Measurements from ENCODE around the gene RHOT2.
"Not testable (repeated sequence)": the region's sequence is repeated elsewhere in the genome, so short reads cannot be mapped to it uniquely, and the experiment has no call there.

Gene RHOT2

DNA sequence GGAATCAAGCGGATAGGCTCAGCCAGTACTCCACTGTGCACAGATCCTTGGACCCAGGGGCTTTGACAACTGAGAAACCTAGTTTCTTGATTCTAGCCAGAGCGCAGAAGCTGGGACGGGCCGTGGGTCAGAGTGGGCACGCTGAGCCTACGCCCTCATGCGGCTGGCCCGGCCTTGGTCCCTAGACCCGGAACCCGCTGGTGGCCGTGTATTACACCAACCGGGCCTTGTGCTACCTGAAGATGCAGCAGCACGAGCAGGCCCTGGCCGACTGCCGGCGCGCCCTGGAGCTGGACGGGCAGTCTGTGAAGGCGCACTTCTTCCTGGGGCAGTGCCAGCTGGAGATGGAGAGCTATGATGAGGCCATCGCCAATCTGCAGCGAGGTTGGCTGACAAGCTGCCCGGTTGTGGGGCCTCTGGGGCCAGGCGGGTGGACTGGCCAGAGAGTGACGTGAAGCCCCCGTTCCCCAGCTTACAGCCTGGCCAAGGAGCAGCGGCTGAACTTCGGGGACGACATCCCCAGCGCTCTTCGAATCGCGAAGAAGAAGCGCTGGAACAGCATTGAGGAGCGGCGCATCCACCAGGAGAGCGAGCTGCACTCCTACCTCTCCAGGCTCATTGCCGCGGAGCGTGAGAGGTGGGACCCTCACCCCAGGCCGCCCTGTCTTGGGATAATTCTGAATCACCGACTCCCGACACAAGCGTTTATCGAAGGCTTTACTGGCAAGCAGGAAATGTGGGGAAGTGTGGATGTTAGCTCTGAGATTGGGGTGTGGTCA is 13.2 kb downstream of the RHOT2 start:
- DNase-seq (ENCODE audit: low read depth, low spot score) = no peak

DNA sequence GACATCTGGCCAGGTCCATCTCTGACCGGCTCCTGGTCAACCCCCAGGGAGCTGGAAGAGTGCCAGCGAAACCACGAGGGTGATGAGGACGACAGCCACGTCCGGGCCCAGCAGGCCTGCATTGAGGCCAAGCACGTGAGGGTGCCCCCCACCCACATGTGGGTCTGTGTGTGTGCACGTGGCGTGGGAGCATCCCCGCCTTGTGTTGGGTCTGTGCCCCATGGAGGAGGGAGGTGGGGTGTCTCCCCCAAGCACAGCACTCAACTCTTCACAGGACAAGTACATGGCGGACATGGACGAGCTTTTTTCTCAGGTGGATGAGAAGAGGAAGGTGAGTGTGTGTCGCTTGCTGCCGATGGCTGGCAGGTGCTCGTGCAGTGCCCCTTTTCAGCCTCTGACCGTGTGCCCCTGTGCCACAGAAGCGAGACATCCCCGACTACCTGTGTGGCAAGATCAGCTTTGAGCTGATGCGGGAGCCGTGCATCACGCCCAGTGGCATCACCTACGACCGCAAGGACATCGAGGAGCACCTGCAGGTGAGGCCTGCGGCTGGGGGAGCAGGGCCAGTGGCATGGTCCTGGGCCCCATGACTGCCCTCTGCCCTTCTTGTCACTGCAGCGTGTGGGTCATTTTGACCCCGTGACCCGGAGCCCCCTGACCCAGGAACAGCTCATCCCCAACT is 14.0 kb downstream of the RHOT2 start:
- no peak for DNase-seq (ENCODE audit: low read depth, low spot score)

- DNase-seq (ENCODE audit: low read depth, low spot score) = no peak
These were observed 14.8 kb downstream of the RHOT2 start for GRCh38 chr16:682493-683395.

DNA sequence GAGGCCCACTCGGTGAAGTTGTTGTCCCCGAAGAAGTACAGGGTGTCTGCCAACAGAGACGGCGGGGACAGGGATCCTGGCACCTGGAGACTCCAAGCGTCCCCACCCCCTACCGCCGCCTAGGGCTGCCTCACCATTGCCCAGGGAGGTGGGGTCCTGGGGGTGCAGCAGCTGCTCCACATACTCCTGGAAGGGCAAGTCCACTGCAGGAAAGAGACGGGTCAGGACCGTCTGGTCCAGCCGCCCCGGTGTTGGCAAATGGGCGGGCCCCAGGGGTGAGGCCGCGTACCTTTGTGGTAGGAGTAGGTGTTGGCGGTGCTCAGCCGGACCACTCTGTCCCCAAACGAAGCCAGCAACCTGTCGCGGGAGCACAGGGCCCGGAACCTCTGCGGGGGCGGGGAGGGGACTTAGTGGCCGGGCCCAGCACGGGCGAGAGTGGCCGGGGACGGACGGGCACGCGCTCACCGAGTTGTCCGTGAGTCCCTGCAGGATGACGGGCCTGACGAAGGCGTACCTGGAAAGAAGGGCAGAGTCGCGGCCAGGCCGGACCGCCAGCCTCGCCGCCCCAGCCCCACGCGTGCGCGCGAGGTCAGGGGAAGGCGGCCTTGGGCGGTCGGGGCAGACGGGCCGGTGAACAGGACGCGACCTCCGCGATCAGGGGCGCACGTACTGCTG is 15.6 kb downstream of the RHOT2 start:
- DNase-seq (ENCODE audit: low read depth, low spot score) = no peak

DNA sequence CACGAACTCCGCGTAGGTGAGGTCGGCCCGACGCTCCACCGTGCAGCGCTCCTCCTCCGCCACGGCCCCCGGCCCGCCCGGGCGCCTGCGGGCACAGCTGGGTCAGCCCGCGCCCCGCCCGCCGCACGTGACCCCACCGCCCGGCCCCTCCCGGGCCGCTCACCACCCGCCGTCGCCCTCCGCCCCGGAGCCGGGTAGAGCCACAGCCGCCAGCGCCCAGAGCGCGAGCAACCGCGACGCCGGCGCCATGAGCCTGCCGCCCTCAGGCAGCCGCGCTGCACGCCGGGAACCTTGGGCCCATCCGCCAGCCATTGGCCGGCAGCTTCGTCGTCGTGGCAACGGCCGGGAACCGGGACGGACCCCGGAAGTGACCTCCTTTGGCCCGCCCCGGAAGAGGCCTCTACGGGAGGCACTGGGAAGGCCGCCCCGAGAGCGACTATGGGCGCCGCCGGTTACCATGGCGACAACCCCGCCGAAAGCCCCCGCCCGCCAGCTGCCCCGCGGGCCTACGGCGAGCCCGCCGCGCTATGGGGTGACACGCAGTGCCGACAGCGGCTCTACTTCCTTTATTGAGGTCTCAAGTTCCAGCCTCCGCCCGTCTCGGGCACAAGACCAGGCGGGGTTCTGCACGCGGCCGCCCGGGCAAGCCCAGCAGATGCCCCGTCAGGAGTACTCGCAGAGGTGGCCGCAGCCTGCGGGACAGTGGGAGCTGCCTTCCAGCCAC is 16.3 kb downstream of the RHOT2 start, which contains the start of gene JMJD8:
JMJD8 (minus strand) TSS at position 264 of the 724 bp plus-strand sequence; CDS start at position 249, 15 bp downstream.
- DNase-seq (ENCODE audit: low read depth, low spot score) = peak; percentile 93

DNA sequence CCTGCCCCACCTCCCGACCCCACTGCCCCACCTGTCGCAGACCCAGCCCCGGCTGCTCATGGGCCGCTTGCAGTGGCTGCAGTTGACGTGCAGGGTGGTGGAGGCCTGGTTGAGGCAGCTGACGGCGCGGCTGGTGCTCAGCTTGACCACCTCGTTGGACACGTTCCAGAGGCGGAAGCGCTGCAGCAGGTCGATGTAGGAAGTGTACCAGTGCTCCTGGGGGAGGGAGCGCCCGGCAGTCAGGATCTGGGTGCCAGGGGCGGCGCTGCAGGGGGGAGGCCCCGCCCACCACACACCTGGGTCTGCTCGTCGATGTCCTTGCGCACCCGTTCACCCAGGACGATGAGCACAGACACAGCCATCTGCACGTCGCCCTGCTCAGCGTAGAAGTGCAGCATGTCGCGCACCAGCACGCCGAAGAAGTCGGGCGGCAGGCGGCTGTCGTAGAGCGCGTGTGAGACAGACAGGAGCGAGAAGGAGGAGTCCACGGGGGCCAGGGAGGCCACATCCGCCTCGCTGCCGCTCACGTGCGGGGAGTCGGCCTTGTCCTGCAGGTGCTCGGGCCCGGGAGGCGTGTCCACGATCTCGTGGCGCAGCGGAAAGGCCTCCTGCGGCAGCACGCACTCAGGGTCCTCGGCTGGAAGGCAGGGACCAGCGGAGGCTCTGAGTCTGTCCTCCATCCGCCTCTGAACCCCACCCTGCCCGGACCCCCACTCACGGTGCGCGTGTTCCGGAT is 17.2 kb downstream of the RHOT2 start:
- no peak for DNase-seq (ENCODE audit: low read depth, low spot score)

DNA sequence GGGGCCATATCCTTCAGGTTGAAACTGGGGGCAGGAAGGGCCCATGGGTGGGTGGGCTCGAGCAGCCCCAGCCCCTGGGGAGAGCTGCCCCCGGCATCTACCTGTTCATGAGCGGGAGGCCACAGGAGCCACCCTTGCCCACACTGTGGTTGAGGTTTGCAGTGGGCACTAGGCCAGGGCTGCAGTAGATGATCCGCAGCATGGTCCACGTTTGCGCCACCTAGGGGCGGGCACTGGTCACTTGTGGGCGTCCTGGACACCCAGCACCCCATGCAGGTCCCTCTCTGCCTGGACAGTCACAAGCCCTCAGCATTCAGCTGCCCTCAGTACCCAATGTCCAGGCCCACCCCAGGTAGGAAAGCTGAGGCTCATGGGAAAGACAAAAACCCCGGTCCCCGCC is 18.0 kb downstream of the RHOT2 start:
- no peak for DNase-seq (ENCODE audit: low read depth, low spot score)

GRCh38 chr16:686459-687260 is 18.7 kb downstream of the RHOT2 start:
- no peak for DNase-seq (ENCODE audit: low read depth, low spot score)

DNA sequence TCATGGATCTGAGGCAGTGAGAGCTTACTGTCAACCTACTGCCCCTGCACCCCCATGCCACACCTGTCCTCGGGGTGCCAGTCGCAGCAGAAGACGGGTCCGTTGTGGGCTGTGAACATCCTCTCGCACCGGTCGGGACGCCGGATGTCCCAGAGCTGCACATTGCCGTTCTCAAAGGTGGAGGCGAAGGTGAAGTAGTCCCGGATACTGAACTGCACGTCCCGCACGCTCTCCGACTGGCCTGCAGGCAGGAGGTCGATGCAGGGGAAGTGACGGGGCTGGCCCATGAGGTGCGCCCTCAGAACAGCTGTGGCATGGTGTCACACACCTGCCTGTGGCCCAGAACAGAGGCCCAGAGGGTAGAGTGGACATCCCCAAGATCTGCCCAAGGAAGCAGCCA is 19.6 kb downstream of the RHOT2 start:
- DNase-seq (ENCODE audit: low read depth, low spot score) = no peak

GRCh38 chr16:689175-689897 is 21.4 kb downstream of the RHOT2 start:
- no peak for DNase-seq (ENCODE audit: low read depth, low spot score)

DNA sequence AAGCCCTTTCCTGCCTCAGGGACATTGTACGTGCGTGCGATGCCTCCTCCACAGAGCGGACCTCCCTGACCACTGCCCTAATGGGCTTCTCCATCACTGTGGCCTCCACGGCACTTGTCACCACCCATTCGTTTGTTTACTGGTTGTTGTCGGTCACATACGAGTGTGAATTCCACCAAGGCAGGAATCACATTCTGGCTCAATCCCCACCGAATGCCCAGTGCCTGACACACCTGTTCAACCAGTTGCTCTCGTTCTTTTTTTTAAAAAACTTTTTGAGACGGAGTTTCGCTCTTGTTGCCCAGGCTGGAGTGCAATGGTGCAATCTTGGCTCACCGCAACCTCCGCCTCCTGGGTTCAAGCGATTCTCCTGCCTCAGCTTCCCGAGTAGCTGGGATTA is 23.3 kb downstream of the RHOT2 start:
- DNase-seq (ENCODE audit: low read depth, low spot score) = not testable (repeated sequence)

- DNase-seq (ENCODE audit: low read depth, low spot score) = no peak
These were observed 24.6 kb downstream of the RHOT2 start for GRCh38 chr16:692356-693108.

DNA sequence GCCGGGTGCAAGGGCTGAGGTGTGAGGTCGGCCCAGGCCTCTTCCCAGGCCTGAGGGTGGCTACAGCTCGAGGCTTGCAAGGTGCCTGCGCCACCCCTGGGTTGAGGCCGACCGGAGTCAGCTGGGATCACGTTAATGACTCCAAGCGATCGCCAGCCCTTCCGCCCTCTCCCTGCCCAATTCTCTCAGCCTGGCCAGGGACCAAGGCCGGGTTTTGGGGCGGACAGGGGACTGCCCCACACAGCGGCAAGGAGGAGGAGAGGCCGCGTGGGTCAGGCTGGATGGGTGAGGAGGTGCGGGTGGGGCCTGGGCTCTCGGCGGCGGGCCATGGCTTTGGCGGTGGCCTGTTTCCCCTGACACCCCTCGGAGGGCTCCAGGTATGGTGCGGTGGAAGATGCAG is 25.4 kb downstream of the RHOT2 start:
- no peak for DNase-seq (ENCODE audit: low read depth, low spot score)

- DNase-seq (ENCODE audit: low read depth, low spot score) = no peak
These were observed 25.8 kb downstream of the RHOT2 start for GRCh38 chr16:693766-694165.

GRCh38 chr16:694187-694862 is 26.4 kb downstream of the RHOT2 start:
- DNase-seq (ENCODE audit: low read depth, low spot score) = no peak

GRCh38 chr16:694863-695354 is 27.0 kb downstream of the RHOT2 start:
- no peak for DNase-seq (ENCODE audit: low read depth, low spot score)
